Omental fat pad (tissue), 4 donors: ENCODE results near the gene GPLD1. TPM values are rescaled to one million over a fixed set of nuclear protein-coding genes. Genes with fewer than 3 reads are reported as not detected.

Source experiments
- ATAC-seq: fragments of 150-250 bp; one replicate; pipeline ENCODE4 v1.9.1; 2016; ENCODE audit warnings: mild to moderate bottlenecking, moderate library complexity; ENCODE audit not compliant: low FRiP score
- DNase-seq: peaks from one replicate; pipeline ENCODE4 v3.0.0-alpha.2; 2019; ENCODE audit warnings: low spot score
- CTCF ChIP-seq, 3 donors: fragments of 450-650 bp; IDR thresholded peaks; one replicate each; pipeline ENCODE4 v1.5.1; 2016 to 2017; ENCODE audit warnings: antibody characterized with exemption in 3 of 3, mild to moderate bottlenecking in 3 of 3, moderate library complexity in 2 of 3
- total RNA-seq, 4 donors: library from RNA; depleted of rRNA; stranded (reverse); fragments of >200 nt; gene quantifications; one replicate each; pipeline ENCODE4 v1.1.0, GENCODE V29; 2016

The GPLD1 gene
- total RNA-seq, 4 donors from 2014 or later = 3.6 to 9.7 (median 5.5) TPM

GRCh38 chr6:24506814-24507520, 17.6 kb upstream of the GPLD1 start:
- no peak for TF ChIP-seq CTCF (IDR thresholded peaks at IDR 0.05)
- no peak for ATAC-seq
- no peak for DNase-seq

- DNase-seq (no peak), ATAC-seq (no peak)
- no peak for TF ChIP-seq CTCF (IDR thresholded peaks at IDR 0.05)
Measured at GRCh38 chr6:24504649-24505586, 15.5 kb upstream of the GPLD1 start.

- no peak for TF ChIP-seq CTCF (IDR thresholded peaks at IDR 0.05)
- DNase-seq (no peak), ATAC-seq (no peak)
Measured at GRCh38 chr6:24504287-24504648, 14.9 kb upstream of the GPLD1 start.

- ATAC-seq (no peak), DNase-seq (no peak)
- no peak for TF ChIP-seq CTCF (IDR thresholded peaks at IDR 0.05)
Measured at GRCh38 chr6:24501914-24502313, 12.5 kb upstream of the GPLD1 start.

GRCh38 chr6:24501374-24501773, 12.0 kb upstream of the GPLD1 start:
- no peak for TF ChIP-seq CTCF (IDR thresholded peaks at IDR 0.05)
- no peak for DNase-seq
- no peak for ATAC-seq

- no peak for ATAC-seq
- no peak for TF ChIP-seq CTCF (IDR thresholded peaks at IDR 0.05)
- no peak for DNase-seq
Measured at GRCh38 chr6:24500683-24501082, 11.3 kb upstream of the GPLD1 start.
